Activated T-cell treated with anti-CD3 and anti-CD28 coated beads for 4 hours (primary cell): ENCODE measurements around the gene CLUH.

ENCODE experiments used
- DNase-seq: peaks from one replicate; pipeline ENCODE4 v3.0.0-alpha.2; 2020

Gene CLUH, protein sequence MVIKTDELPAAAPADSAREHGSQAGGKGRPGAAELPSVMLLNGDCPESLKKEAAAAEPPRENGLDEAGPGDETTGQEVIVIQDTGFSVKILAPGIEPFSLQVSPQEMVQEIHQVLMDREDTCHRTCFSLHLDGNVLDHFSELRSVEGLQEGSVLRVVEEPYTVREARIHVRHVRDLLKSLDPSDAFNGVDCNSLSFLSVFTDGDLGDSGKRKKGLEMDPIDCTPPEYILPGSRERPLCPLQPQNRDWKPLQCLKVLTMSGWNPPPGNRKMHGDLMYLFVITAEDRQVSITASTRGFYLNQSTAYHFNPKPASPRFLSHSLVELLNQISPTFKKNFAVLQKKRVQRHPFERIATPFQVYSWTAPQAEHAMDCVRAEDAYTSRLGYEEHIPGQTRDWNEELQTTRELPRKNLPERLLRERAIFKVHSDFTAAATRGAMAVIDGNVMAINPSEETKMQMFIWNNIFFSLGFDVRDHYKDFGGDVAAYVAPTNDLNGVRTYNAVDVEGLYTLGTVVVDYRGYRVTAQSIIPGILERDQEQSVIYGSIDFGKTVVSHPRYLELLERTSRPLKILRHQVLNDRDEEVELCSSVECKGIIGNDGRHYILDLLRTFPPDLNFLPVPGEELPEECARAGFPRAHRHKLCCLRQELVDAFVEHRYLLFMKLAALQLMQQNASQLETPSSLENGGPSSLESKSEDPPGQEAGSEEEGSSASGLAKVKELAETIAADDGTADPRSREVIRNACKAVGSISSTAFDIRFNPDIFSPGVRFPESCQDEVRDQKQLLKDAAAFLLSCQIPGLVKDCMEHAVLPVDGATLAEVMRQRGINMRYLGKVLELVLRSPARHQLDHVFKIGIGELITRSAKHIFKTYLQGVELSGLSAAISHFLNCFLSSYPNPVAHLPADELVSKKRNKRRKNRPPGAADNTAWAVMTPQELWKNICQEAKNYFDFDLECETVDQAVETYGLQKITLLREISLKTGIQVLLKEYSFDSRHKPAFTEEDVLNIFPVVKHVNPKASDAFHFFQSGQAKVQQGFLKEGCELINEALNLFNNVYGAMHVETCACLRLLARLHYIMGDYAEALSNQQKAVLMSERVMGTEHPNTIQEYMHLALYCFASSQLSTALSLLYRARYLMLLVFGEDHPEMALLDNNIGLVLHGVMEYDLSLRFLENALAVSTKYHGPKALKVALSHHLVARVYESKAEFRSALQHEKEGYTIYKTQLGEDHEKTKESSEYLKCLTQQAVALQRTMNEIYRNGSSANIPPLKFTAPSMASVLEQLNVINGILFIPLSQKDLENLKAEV (N-terminal part only)

GRCh38 chr17:2711608-2712299, at the start of gene CLUH:
TSS of gene CLUH (minus strand) at chr17:2711764. CDS start at chr17:2711661, 103 bp downstream.
- peak; percentile 96 for DNase-seq

GRCh38 chr17:2758870-2759269, 47.3 kb upstream of the CLUH start:
- no peak for DNase-seq

- DNase-seq = no peak
Observed at GRCh38 chr17:2755891-2756724, 44.5 kb upstream of the CLUH start.

GRCh38 chr17:2751491-2751890, 39.9 kb upstream of the CLUH start:
- no peak for DNase-seq

DNA sequence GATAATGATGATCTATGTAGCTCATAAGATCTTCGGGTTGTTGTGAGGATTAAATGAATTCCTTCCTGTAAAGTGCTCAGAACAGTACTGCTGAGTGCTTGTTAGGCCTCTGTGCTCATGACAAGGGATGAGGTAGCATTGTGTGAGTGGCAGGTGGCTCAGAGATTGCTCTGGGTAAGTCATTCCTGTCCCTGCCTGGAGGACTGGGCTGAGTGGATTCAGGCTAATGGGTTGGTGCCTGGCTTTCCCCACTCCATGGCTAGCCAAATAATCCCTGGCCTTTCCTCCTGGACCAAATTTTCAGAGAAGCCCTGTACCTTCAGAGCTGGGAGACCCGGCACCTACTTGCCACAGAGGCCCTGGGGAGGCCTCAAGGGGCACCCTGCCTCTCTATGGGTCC, 39.2 kb upstream of the CLUH start:
- no peak for DNase-seq

DNA sequence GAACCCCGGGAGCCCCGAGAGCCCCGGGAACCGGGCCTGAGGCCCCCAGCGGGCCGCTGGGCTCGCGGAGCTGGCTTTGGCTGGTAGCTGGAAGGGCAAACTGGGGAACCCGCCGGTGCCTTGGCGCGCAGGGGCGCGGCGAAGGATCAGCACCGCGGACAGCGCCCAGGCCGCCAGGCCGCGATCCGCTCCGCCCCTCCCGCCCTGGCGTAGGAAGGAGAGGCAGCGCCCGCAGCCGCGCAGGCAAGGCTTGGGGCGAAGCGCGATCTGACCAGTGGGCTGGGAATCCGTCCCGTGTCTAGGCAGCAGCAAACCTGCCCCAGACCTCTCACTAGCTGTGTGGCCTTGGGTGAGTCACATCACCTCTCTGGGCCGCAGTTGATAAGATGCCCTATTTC, 38.2 kb upstream of the CLUH start:
- DNase-seq = peak; percentile 57

- no peak for DNase-seq
Observed at GRCh38 chr17:2749058-2749783, 37.7 kb upstream of the CLUH start, which contains the start of gene CCDC92B. TSS of gene CCDC92B (minus strand) at chr17:2749652. CDS start at chr17:2735145, 14,507 bp downstream.

DNA sequence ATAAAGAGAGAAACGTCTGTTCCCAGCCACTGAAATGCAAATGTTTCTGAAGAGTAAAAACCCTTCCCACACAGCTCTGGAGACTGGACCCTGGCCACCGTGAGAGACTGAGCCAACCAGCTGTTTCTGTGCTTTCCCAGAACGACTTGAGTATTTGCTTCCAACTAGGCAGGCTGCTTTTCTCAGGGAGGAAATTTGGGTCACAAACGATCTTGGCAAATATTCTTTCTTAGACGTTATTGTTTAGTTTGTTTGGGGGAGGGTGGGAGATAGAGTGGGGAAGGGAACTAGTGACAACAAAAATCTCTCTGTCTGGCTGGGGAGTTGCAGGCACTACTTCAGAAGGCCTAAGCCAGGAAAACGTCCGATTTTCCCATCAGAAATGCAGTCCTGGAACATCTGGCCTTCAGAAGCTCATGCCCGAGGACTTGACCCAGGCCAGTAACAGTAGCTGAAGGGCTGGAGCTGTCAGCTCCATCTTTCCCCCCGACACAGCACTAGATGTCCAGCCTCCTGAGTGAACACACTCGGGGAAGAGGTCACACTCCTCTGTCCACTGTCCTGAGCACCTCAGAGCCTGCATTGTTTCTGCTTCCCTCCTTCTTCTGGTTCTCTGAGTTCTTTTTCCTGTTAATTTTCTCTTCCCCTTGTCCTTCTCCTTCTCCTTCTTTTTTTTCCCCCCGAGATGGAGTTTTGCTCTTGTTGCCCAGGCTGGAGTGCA, 33.9 kb upstream of the CLUH start:
- no peak for DNase-seq

DNA sequence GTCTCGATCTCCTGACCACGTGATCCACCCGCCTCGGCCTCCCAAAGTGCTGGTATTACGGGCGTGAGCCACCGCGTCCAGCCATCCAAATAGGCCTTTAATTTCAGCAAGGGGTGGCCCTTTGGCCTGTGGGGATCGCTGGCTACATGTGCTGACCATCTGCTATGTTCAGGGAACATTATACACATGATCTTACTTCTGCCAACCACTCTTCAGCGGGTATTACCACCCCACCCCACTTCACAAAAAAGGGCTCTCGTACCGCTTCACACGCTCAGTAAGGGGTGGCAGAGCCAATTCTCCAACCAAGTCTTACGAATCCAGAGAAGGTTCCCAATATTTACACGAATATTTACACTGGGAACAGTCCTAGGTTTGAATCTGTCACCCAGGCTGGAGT, 26.1 kb upstream of the CLUH start:
- no peak for DNase-seq

GRCh38 chr17:2736956-2737355, 25.4 kb upstream of the CLUH start:
- DNase-seq = no peak

- DNase-seq = no peak
Observed at GRCh38 chr17:2735896-2736295, 24.3 kb upstream of the CLUH start.

- DNase-seq = no peak
Observed at GRCh38 chr17:2734939-2735338, 23.4 kb upstream of the CLUH start.

- no peak for DNase-seq
Observed at GRCh38 chr17:2731807-2732206, 20.2 kb upstream of the CLUH start.

DNA sequence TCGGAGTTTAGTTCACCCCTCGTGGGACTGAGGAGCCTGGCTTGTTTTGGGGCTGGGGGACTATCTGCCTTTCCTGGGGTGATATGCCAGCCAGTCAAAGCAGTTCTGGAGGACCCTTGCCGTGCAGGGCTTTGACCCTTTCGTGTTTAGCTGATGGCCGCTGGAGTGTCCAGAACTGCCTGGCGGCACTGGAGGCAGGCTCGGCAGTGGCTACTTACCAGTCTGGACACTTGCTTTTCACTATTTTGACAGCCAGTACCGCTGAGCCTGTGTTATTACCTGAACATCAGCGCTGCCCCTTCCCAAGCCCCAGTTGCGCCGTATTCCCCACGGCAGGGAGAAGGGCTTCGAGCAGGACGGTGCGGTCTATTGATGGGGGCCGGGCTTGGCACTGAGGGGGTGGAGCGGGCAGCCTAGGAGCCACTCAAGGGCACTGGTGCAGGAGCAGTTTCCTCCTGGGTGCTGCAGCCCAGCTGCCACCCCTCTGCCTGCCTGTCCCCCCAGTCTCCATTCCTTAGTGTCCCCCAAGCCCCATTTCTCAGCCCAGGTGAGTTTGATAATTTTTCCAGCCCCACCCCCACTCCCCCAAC, 19.3 kb upstream of the CLUH start:
- no peak for DNase-seq

DNA sequence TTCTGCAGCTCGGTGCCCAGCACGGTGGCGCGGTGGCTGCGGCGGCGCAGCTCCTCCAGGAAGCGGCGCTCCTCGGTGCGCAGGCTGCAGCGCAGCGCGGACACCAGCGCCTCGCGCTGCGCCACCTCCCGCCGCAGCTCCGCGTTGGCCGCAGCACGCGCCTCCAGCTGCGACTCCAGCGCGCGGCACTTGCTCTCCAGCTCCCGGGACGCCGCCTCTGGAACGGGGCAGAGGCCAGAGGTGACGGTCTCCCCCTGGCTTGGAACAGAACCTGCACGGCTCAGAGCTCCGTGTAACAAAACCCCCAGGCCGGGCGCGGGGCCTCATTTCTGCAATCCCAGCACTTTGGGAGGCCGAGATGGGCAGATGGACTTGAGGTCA, 13.2 kb upstream of the CLUH start:
- DNase-seq = no peak

GRCh38 chr17:2723997-2724783, 12.6 kb upstream of the CLUH start:
- no peak for DNase-seq

DNA sequence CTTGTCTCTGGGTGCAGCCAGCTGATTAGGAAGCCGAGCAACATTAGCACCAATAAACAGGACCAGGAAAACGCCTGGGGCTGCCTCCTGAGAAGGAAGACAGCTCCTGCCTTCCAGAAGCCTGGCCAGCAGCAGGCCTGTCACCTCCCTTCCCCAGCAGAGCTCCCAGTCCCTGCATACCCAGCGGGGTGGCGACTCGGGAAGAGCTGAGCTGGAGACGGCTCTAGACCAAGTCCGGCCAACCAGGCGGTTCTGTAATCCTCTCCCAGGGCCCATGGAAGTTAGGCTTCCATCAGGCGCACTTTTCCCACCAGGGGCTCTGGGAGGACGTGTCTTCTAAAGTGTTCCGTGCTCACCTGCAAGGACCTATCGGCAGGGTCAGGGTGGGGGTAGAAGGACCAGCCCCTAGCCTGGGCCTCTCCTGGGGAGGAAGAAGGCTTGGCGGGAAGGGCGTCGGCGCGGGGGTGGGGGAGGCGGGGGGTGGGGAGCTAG, 12.0 kb upstream of the CLUH start:
- DNase-seq = no peak

- no peak for DNase-seq
Observed at GRCh38 chr17:2722611-2723010, 11.0 kb upstream of the CLUH start.

- no peak for DNase-seq
Observed at GRCh38 chr17:2721603-2722002, 10.0 kb upstream of the CLUH start.
